Sigmoid colon (tissue), 7 donors: ENCODE data around the gene E2F8. TPM values are rescaled to one million over a fixed set of nuclear protein-coding genes. Genes with fewer than 3 reads are reported as not detected.

Experiments used
- DNase-seq: peaks from one replicate; pipeline ENCODE4 v3.0.0-alpha.2; 2019
- H3K27ac ChIP-seq, 4 donors: fragments of 200-600 bp; sonication (generic); one replicate each; pipeline ENCODE4 v1.5.1; 2016 to 2019; ENCODE audit warnings: mild to moderate bottlenecking in 1 of 4
- H3K27me3 ChIP-seq, 3 donors: fragments of 200-600 bp; sonication (generic); one replicate each; pipeline ENCODE4 v1.5.1; 2019; ENCODE audit warnings: mild to moderate bottlenecking in 1 of 3
- H3K36me3 ChIP-seq, 4 donors: fragments of 200-600 bp; sonication (generic); one replicate each; pipeline ENCODE4 v1.5.1; 2016 to 2019
- H3K4me1 ChIP-seq, 4 donors: fragments of 200-600 bp; sonication (generic); one replicate each; pipeline ENCODE4 v1.5.1; 2017 to 2019
- H3K4me3 ChIP-seq, 4 donors: fragments of 200-600 bp; sonication (generic); one replicate each; pipeline ENCODE4 v1.5.1; 2017 to 2019; ENCODE audit warnings: mild to moderate bottlenecking in 2 of 4, moderate library complexity in 1 of 4
- H3K9me3 ChIP-seq, 4 donors: fragments of 200-600 bp in 3 of 4; sonication (generic) in 3 of 4; one replicate each; pipeline versions ENCODE4 v1.5.1 to v1.6.1; 2013 to 2019
- CTCF ChIP-seq, 4 experiments: fragments of 450-650 bp in 3 of 4; fragments of 200-600 bp in 1 of 4; IDR thresholded peaks; one replicate each; pipeline ENCODE4 v1.5.1; 2016 to 2019; ENCODE audit warnings: antibody characterized with exemption in 4 of 4, mild to moderate bottlenecking in 3 of 4, moderate library complexity in 2 of 4
- EP300 ChIP-seq, 4 donors: sonication (generic); formaldehyde crosslinking; IDR thresholded peaks; one replicate each; pipeline ENCODE4 v1.6.1; 2017; ENCODE audit warnings: antibody characterized with exemption in 4 of 4
- POLR2A ChIP-seq, 2 donors: fragments of 450-650 bp; IDR thresholded peaks; one replicate each; pipeline ENCODE4 v1.6.1; 2016; ENCODE audit warnings: antibody characterized with exemption in 2 of 2, mild to moderate bottlenecking in 2 of 2, moderate library complexity in 2 of 2
- POLR2AphosphoS5 ChIP-seq, 4 donors: sonication (generic); formaldehyde crosslinking; IDR thresholded peaks; one replicate each; pipeline ENCODE4 v1.6.1; 2017; ENCODE audit warnings: antibody characterized with exemption in 4 of 4
- WGBS, 2 donors: extraction: QIAGEN DNeasy Blood & Tissue Kit; methylation state at CpG; one replicate each; pipeline ENCODE4 v1.1.7; 2013; 5-methylcytosine and 5-hydroxymethylcytosine counted together
- intact Hi-C: fragments of 100-400 bp; cut with DNase I; formaldehyde crosslinking; loops from one replicate; pipeline ENCODE4 v1.15.1; 2023
- polyA plus RNA-seq, 3 donors: library from polyadenylated mRNA; stranded (reverse); fragments of 200-250 nt; gene quantifications; one replicate each; pipeline ENCODE4 v1.2.3, GENCODE V29; 2013
- total RNA-seq, 4 donors: library from RNA; depleted of rRNA; stranded (reverse); fragments of >200 nt; gene quantifications; one replicate each; pipeline ENCODE4 v1.1.0, GENCODE V29; 2016
- donor health status: healthy with polysubstance abuse.
- donor health status: Bipolar disorder and iron deficiency.
- donor health status: healthy.

The E2F8 gene
- total and polyA plus RNA-seq, 7 donors = 0.16 to 4.0 (median 1.0) TPM; not detected in 1

DNA sequence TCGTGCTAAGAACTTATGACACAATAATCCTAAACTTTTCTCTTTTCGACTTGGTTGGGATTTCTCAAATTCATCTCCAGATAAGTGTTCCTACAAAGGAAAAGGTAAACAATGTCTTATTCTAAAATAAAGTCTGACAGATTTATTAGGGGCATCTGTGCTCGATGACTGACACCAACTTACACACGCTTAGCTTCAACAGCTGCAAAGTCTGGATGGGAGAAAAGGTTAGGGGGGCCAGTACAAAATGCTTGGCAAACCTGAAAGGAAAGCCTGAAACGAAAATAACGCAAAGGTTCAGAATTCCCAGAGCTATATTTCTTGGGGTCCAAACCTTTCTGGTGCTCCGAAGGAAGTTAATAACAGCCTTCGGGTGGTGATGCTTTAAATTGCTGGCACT lies 3.4 kb downstream of the E2F8 start:
- intact Hi-C loops = loop anchor here (10.0 kb wide), 1 partner anchor 123 kb away; the partner anchor contains the start of gene ZDHHC13
- no peak overlapping the region for H3K4me3 ChIP-seq
- no peak for TF ChIP-seq CTCF (IDR thresholded peaks at IDR 0.05)
- no peak for TF ChIP-seq EP300 (IDR thresholded peaks at IDR 0.05)
- TF ChIP-seq POLR2A (IDR thresholded peaks at IDR 0.05) = no peak
- no peak for TF ChIP-seq POLR2AphosphoS5 (IDR thresholded peaks at IDR 0.05)
- H3K36me3 ChIP-seq = no peaks in the 10 kb centered on the region
- peaks cover 0 to 23% (median 22%) of the 10 kb centered on the region in 4 donors for H3K4me1 ChIP-seq
- WGBS, 2 donors = 77 to 87% methylated on average over 8 of the region's 8 CpGs
- H3K27ac ChIP-seq = no peak overlapping the region
- no peak for DNase-seq
- H3K27me3 ChIP-seq = peaks cover 12 to 49% (median 41%) of the 10 kb centered on the region in 3 donors
- no peaks in the 10 kb centered on the region for H3K9me3 ChIP-seq

- intact Hi-C loops = loop anchor here (10.0 kb wide), 1 partner anchor 120 kb away; the partner anchor contains the start of gene ZDHHC13
- Histone ChIP-seq H3K4me3 (no peak overlapping the region), H3K36me3 (no peaks in the 10 kb centered on the region), H3K4me1 (no peaks in the 10 kb centered on the region), H3K9me3 (no peaks in the 10 kb centered on the region), H3K27me3 (peaks cover 0 to 18% (median 12%) of the 10 kb centered on the region in 3 donors), H3K27ac (no peak overlapping the region)
- no peak for DNase-seq
- TF ChIP-seq POLR2AphosphoS5 (IDR thresholded peaks at IDR 0.05) (no peak), CTCF (IDR thresholded peaks at IDR 0.05) (no peak), POLR2A (IDR thresholded peaks at IDR 0.05) (no peak), EP300 (IDR thresholded peaks at IDR 0.05) (no peak)
- WGBS, 2 donors = 96 to 97% methylated on average over 5 of the region's 5 CpGs
Observed at GRCh38 chr11:19234231-19234817, 6.4 kb downstream of the E2F8 start.

DNA sequence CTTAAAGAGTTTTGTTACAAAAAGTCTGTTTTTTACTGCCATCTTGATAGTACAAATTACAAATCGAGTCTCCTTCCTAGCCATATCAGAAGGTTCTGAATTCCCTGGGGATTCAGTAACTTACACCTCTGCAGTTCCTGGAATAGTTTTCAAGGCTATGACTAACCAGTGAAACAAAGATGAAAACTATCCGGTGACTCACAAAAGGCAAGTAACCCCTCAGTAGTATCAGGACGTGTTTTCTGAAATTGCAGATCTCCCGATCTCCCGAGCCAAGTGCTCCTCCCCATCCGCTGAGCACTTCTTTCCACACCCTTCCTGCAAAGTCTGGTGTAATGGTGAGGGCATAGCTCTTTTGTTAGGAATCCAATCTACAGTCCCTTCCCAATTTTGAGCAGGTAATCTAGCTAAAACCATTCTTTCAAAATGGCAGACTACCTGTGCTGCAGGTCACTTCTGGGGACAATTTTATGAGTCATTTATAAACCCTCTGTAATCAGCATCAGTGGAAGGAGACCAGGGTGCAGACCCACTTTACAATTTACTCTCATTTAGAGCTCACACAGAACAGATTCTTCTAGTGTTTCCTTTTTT lies 7.7 kb downstream of the E2F8 start:
- H3K36me3 ChIP-seq = no peaks in the 10 kb centered on the region
- H3K4me3 ChIP-seq = no peak overlapping the region
- no peaks in the 10 kb centered on the region for H3K9me3 ChIP-seq
- intact Hi-C loops = loop anchor here (10.0 kb wide), 1 partner anchor 118 kb away; the partner anchor contains the start of gene ZDHHC13
- 68 to 74% methylated on average over 6 of the region's 6 CpGs for WGBS, 2 donors
- H3K27ac ChIP-seq = no peak overlapping the region
- H3K4me1 ChIP-seq = no peaks in the 10 kb centered on the region
- no peak for DNase-seq
- TF ChIP-seq CTCF (IDR thresholded peaks at IDR 0.05) (no peak), POLR2AphosphoS5 (IDR thresholded peaks at IDR 0.05) (no peak), POLR2A (IDR thresholded peaks at IDR 0.05) (no peak), EP300 (IDR thresholded peaks at IDR 0.05) (no peak)
- peaks cover 0 to 8% (median 5%) of the 10 kb centered on the region in 3 donors for H3K27me3 ChIP-seq

- TF ChIP-seq CTCF (IDR thresholded peaks at IDR 0.05) (no peak), POLR2A (IDR thresholded peaks at IDR 0.05) (no peak), EP300 (IDR thresholded peaks at IDR 0.05) (no peak), POLR2AphosphoS5 (IDR thresholded peaks at IDR 0.05) (no peak)
- Histone ChIP-seq H3K4me3 (no peak overlapping the region), H3K27me3 (no peaks in the 10 kb centered on the region), H3K4me1 (no peaks in the 10 kb centered on the region), H3K36me3 (no peaks in the 10 kb centered on the region), H3K9me3 (no peaks in the 10 kb centered on the region), H3K27ac (no peak overlapping the region)
- 92 to 94% methylated on average over 5 of the region's 5 CpGs for WGBS, 2 donors
- intact Hi-C loops = loop anchor here (10.0 kb wide), 1 partner anchor 115 kb away; the partner anchor contains the start of gene ZDHHC13
- DNase-seq = no peak
Observed at GRCh38 chr11:19229671-19230070, 11.1 kb downstream of the E2F8 start.
